Measurements from ENCODE around the gene NOS3. TPM values are rescaled to one million over a fixed set of nuclear protein-coding genes. Genes with fewer than 3 reads are reported as not detected.
A peak's percentile ranks its signal among the peaks of the same experiment; 100 is the strongest.

NOS3 gene
- total RNA-seq, 4 donors from 2014 or later: 6.6 to 50.1 (median 15.8) TPM

DNA sequence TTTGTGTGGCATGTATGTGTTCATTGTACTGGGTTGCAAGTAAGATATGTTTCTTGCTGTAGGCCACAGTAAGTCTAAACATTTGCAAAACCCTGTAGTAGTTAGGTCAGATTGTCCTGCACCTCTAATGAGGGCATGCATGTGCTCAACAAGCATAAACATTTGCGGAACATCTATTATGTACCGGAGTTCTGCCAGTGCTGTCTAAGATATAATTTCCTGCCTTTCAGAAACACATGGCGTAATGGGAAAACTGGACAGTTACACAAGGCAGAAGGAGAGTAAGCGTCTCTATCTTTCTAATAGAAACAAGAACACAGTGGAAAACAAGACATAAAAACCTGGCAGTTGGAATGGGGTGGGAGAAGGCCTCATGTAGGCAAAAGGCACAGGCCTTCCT, 40.2 kb downstream of the NOS3 start:
- no peak overlapping the region for H3K4me3 ChIP-seq
- no peaks in the 10 kb centered on the region for H3K9me3 ChIP-seq
- no peak for TF ChIP-seq POLR2A (IDR thresholded peaks at IDR 0.05)
- TF ChIP-seq CTCF (IDR thresholded peaks at IDR 0.05): no peak
- no peak for DNase-seq
- H3K27me3 ChIP-seq: no peaks in the 10 kb centered on the region
- intact Hi-C loops (cut with DNase I; ENCODE audit: low total_unique reads): no loop called here
- H3K27ac ChIP-seq: peak overlapping the region in 1 of 2 donors; percentile 76
- H3K4me1 ChIP-seq: peaks cover 0 to 5% of the 10 kb centered on the region in 2 donors
- H3K36me3 ChIP-seq: no peaks in the 10 kb centered on the region

GRCh38 chr7:151032936-151033863, 42.4 kb downstream of the NOS3 start:
- Histone ChIP-seq H3K36me3 (no peaks in the 10 kb centered on the region), H3K27me3 (no peaks in the 10 kb centered on the region), H3K4me3 (no peak overlapping the region), H3K4me1 (peaks cover 0 to 6% of the 10 kb centered on the region in 2 donors), H3K9me3 (no peaks in the 10 kb centered on the region), H3K27ac (no peak overlapping the region)
- DNase-seq: no peak
- TF ChIP-seq POLR2A (IDR thresholded peaks at IDR 0.05) (no peak), CTCF (IDR thresholded peaks at IDR 0.05) (no peak)
- intact Hi-C loops (cut with DNase I; ENCODE audit: low total_unique reads): no loop called here

GRCh38 chr7:151033864-151034249, 43.0 kb downstream of the NOS3 start:
- DNase-seq: no peak

GRCh38 chr7:151034312-151035025, 43.7 kb downstream of the NOS3 start:
- TF ChIP-seq CTCF (IDR thresholded peaks at IDR 0.05): no peak
- no peak for TF ChIP-seq POLR2A (IDR thresholded peaks at IDR 0.05)
- H3K4me1 ChIP-seq: peaks cover 4 to 11% of the 10 kb centered on the region in 2 donors
- intact Hi-C loops (cut with DNase I; ENCODE audit: low total_unique reads): no loop called here
- no peaks in the 10 kb centered on the region for H3K36me3 ChIP-seq
- no peaks in the 10 kb centered on the region for H3K9me3 ChIP-seq
- no peak for DNase-seq
- H3K27me3 ChIP-seq: no peaks in the 10 kb centered on the region
- no peak overlapping the region for H3K4me3 ChIP-seq
- no peak overlapping the region for H3K27ac ChIP-seq

More at GRCh38 chr7:151033864-151034249, 43.0 kb downstream of the NOS3 start:
- Histone ChIP-seq H3K27me3 (no peaks in the 10 kb centered on the region), H3K4me3 (no peak overlapping the region), H3K27ac (no peak overlapping the region), H3K36me3 (no peaks in the 10 kb centered on the region), H3K9me3 (no peaks in the 10 kb centered on the region), H3K4me1 (peaks cover 0 to 12% of the 10 kb centered on the region in 2 donors)
- intact Hi-C loops (cut with DNase I; ENCODE audit: low total_unique reads): no loop called here
- no peak for TF ChIP-seq POLR2A (IDR thresholded peaks at IDR 0.05)
- no peak for TF ChIP-seq CTCF (IDR thresholded peaks at IDR 0.05)

Data from uterus (tissue), 4 donors.